Liver (tissue), 9 donors: Measurements from ENCODE around the gene WNT7B. TPM values are rescaled to one million over a fixed set of nuclear protein-coding genes. Genes with fewer than 3 reads are reported as not detected.

Experiments used
- DNase-seq: peaks from one replicate; pipeline ENCODE4 v3.0.0-alpha.2; 2017; ENCODE audit warnings: low spot score
- H3K27ac ChIP-seq, 2 donors: one replicate each; pipeline ENCODE4 v1.7.0; 2013; ENCODE audit warnings: inconsistent platforms in 2 of 2, low read length in 2 of 2, control low read depth in 1 of 2, low read depth in 1 of 2, mild to moderate bottlenecking in 1 of 2
- H3K27me3 ChIP-seq, 4 donors: one replicate each; pipeline versions ENCODE4 v1.6.1 to v1.7.0; 2013; ENCODE audit warnings: low read length in 3 of 4, inconsistent platforms in 1 of 4, mild to moderate bottlenecking in 1 of 4, moderate library complexity in 1 of 4; ENCODE audit not compliant: control insufficient read depth in 4 of 4, insufficient read depth in 4 of 4
- H3K36me3 ChIP-seq, 4 donors: one replicate each; pipeline versions ENCODE4 v1.6.1 to v1.7.0; 2013; ENCODE audit warnings: low read length in 3 of 4, mild to moderate bottlenecking in 3 of 4, low read depth in 1 of 4, moderate library complexity in 1 of 4; ENCODE audit not compliant: control insufficient read depth in 4 of 4, insufficient read depth in 3 of 4
- H3K4me1 ChIP-seq, 4 donors: one replicate each; pipeline versions ENCODE4 v1.6.1 to v1.7.0; 2013; ENCODE audit warnings: low read length in 3 of 4, mild to moderate bottlenecking in 3 of 4, moderate library complexity in 1 of 4; ENCODE audit not compliant: control insufficient read depth in 4 of 4, insufficient read depth in 4 of 4
- H3K4me3 ChIP-seq, 3 donors: one replicate each; pipeline versions ENCODE4 v1.6.1 to v1.7.0; 2013; ENCODE audit warnings: low read length in 3 of 3, control low read depth in 1 of 3, low read depth in 1 of 3, mild to moderate bottlenecking in 1 of 3
- H3K9ac ChIP-seq, 2 donors: one replicate each; pipeline ENCODE4 v1.7.0; 2013; ENCODE audit warnings: low read length in 2 of 2, mild to moderate bottlenecking in 2 of 2, moderate library complexity in 2 of 2, control low read depth in 1 of 2, low read depth in 1 of 2
- H3K9me3 ChIP-seq, 4 donors: one replicate each; pipeline versions ENCODE4 v1.6.1 to v1.7.0; 2013; ENCODE audit warnings: low read length in 3 of 4; ENCODE audit not compliant: control insufficient read depth in 4 of 4
- ATF3 ChIP-seq: IDR thresholded peaks from 2 replicates; pipeline ENCODE4 v1.6.1; 2016; ENCODE audit warnings: antibody characterized with exemption
- CTCF ChIP-seq: fragments of 150-350 bp; IDR thresholded peaks from 2 replicates; pipeline ENCODE4 v1.5.1; 2017; ENCODE audit warnings: improper control_type of control experiment, low read depth, low read length; ENCODE audit not compliant: missing input control
- EGR1 ChIP-seq, 2 donors: IDR thresholded peaks; 2 replicates each; pipeline ENCODE4 v1.6.1; 2016 to 2018; ENCODE audit warnings: antibody characterized with exemption in 2 of 2, low read depth in 2 of 2
- FOXA1 ChIP-seq: IDR thresholded peaks from 2 replicates; pipeline ENCODE4 v1.6.1; 2016; ENCODE audit warnings: antibody characterized with exemption
- FOXA2 ChIP-seq: IDR thresholded peaks from 2 replicates; pipeline ENCODE4 v1.6.1; 2016; ENCODE audit warnings: antibody characterized with exemption
- GABPA ChIP-seq, 2 donors: IDR thresholded peaks in 1 of 2; conservative IDR thresholded peaks in 1 of 2; 2 replicates each; pipeline ENCODE4 v1.6.1; 2016; ENCODE audit warnings: antibody characterized with exemption in 2 of 2, mild to moderate bottlenecking in 1 of 2, moderate library complexity in 1 of 2
- HNF4A ChIP-seq, 2 donors: conservative IDR thresholded peaks; 2 replicates each; pipeline ENCODE4 v1.6.1; 2016; ENCODE audit warnings: antibody characterized with exemption in 2 of 2, mild to moderate bottlenecking in 2 of 2
- HNF4G ChIP-seq: IDR thresholded peaks from 2 replicates; pipeline ENCODE4 v1.6.1; 2016; ENCODE audit warnings: antibody characterized with exemption
- JUND ChIP-seq, 2 donors: IDR thresholded peaks; 2 replicates each; pipeline ENCODE4 v1.6.1; 2016; ENCODE audit warnings: antibody characterized with exemption in 2 of 2
- MAX ChIP-seq: IDR thresholded peaks from 2 replicates; pipeline ENCODE4 v1.6.1; 2016; ENCODE audit warnings: antibody characterized with exemption
- NR2F2 ChIP-seq: IDR thresholded peaks from 2 replicates; pipeline ENCODE4 v1.6.1; 2016; ENCODE audit warnings: antibody characterized with exemption
- RAD21 ChIP-seq, 2 donors: IDR thresholded peaks; 2 replicates each; pipeline ENCODE4 v1.6.1; 2016; ENCODE audit warnings: antibody characterized with exemption in 2 of 2, mild to moderate bottlenecking in 2 of 2
- REST ChIP-seq: IDR thresholded peaks from 2 replicates; pipeline ENCODE4 v1.6.1; 2016; ENCODE audit warnings: antibody characterized with exemption, mild to moderate bottlenecking
- RXRA ChIP-seq, 2 donors: IDR thresholded peaks; 2 replicates each; pipeline ENCODE4 v1.6.1; 2017 to 2018; ENCODE audit warnings: antibody characterized with exemption in 2 of 2, mild to moderate bottlenecking in 1 of 2
- SP1 ChIP-seq: IDR thresholded peaks from 2 replicates; pipeline ENCODE4 v1.6.1; 2018; ENCODE audit warnings: antibody characterized with exemption, mild to moderate bottlenecking
- TAF1 ChIP-seq: conservative IDR thresholded peaks from 2 replicates; pipeline ENCODE4 v1.6.1; 2016; ENCODE audit warnings: antibody characterized with exemption, mild to moderate bottlenecking
- YY1 ChIP-seq: IDR thresholded peaks from 2 replicates; pipeline ENCODE4 v1.6.1; 2016; ENCODE audit warnings: antibody characterized with exemption, mild to moderate bottlenecking
- WGBS: extraction: QIAGEN DNeasy Blood & Tissue Kit; methylation state at CpG from one replicate; pipeline ENCODE4 v1.1.7; 2013; 5-methylcytosine and 5-hydroxymethylcytosine counted together
- polyA plus RNA-seq, 2 donors: library from polyadenylated mRNA; stranded (reverse) in 1 of 2; unstranded in 1 of 2; fragments of 200-250 nt in 1 of 2; fragments of >200 nt in 1 of 2; fragmentation: Nextera tagmentation in 1 of 2; extraction: Ambion mirVana in 1 of 2; gene quantifications; one replicate each; pipeline versions ENCODE4 v1.2.1 to v1.2.3, GENCODE V29; 2013 to 2015
- total RNA-seq, 2 donors: library from RNA; depleted of rRNA; stranded (reverse); fragments of >200 nt; gene quantifications; one replicate each; pipeline ENCODE4 v1.2.3, GENCODE V29; 2014
- TF ChIP-seq, protein P1 (sequence below): IDR thresholded peaks from 2 replicates; pipeline ENCODE4 v1.6.1; 2016; ENCODE audit warnings: antibody characterized with exemption
- donor health status: healthy.
- donor health status: healthy.
- donor health status: healthy.
- donor health status: healthy.
- donor health status: healthy.

WNT7B gene
- total and polyA plus RNA-seq, 4 donors, result 0.06 to 0.28 TPM; not detected in 2

DNA sequence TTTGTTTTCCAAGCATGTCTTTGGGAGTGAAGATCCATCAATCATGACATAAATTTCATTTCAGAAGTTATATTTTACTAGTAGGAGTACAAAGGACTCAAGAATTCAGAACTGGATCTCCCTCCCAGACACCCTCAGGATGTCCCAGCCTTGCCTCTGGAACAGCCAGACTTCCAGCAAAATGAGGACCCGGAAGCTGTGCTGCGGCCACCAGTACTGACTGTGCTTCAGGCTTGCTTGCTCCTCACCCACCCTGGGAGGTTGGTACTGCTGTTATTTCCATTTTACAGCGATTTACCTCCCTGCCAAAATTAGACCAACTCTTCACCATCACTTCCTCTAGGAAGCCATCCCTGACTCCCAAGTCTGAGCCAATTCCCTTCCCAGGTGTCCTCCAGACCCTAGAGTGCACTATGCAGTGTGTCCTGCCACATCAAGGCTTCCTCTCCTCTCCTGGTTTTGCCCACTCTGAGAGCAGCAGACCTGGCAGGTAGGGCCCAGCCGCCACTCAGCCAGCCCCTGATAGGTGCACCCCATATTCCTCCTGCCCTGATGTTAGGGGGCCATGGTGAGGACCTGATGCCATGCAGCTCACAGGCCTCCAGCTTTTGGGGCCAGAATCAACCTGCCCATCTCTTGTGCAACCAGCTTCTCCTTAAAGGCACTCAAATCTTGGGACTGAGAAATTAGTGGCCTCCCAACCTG is 47.3 kb upstream of the WNT7B start:
- TF ChIP-seq RAD21 (IDR thresholded peaks at IDR 0.05) (no peak), TAF1 (no peak), REST (no peak), ATF3 (no peak), MAX (no peak), HNF4A (conservative IDR thresholded peaks at IDR 0.05) (no peak), SP1 (no peak), FOXA1 (no peak), EGR1 (IDR thresholded peaks at IDR 0.05; ENCODE audit: low read depth in 2 of 2) (no peak), JUND (IDR thresholded peaks at IDR 0.05) (no peak), RXRA (IDR thresholded peaks at IDR 0.05) (no peak), FOXA2 (no peak), HNF4G (no peak), YY1 (no peak), CTCF (no peak), NR2F2 (no peak), GABPA (IDR thresholded peaks at IDR 0.05 in 1 of 2, conservative IDR thresholded peaks at IDR 0.05 in 1 of 2) (no peak)
- TF ChIP-seq, protein P1, sequence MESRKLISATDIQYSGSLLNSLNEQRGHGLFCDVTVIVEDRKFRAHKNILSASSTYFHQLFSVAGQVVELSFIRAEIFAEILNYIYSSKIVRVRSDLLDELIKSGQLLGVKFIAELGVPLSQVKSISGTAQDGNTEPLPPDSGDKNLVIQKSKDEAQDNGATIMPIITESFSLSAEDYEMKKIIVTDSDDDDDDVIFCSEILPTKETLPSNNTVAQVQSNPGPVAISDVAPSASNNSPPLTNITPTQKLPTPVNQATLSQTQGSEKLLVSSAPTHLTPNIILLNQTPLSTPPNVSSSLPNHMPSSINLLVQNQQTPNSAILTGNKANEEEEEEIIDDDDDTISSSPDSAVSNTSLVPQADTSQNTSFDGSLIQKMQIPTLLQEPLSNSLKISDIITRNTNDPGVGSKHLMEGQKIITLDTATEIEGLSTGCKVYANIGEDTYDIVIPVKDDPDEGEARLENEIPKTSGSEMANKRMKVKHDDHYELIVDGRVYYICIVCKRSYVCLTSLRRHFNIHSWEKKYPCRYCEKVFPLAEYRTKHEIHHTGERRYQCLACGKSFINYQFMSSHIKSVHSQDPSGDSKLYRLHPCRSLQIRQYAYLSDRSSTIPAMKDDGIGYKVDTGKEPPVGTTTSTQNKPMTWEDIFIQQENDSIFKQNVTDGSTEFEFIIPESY, result no peak
- H3K27ac ChIP-seq, result no peak overlapping the region
- H3K4me3 ChIP-seq, result no peak overlapping the region
- H3K36me3 ChIP-seq, result no peaks in the 10 kb centered on the region
- 90% methylated on average over 4 of the region's 4 CpGs for WGBS
- peaks cover 6 to 15% (median 9%) of the 10 kb centered on the region in 4 donors for H3K4me1 ChIP-seq
- no peaks in the 10 kb centered on the region for H3K27me3 ChIP-seq
- H3K9ac ChIP-seq, result no peak overlapping the region
- H3K9me3 ChIP-seq, result no peaks in the 10 kb centered on the region
- DNase-seq, result no peak
